SU-DHL-6 (cell line): ENCODE measurements around the gene SPCS3.

Experiments
- EZH2phosphoT487 ChIP-seq: fragments of 200-600 bp; sonication (generic), shearing (Covaris generic); conservative IDR thresholded peaks from 2 replicates; pipeline ENCODE4 v1.6.1; 2018; ENCODE audit warnings: mild to moderate bottlenecking, antibody characterized with exemption, low read length, moderate library complexity, mixed read lengths
- TF ChIP-seq, protein P1 (sequence below): fragments of 200-600 bp; sonication (generic); IDR thresholded peaks from one replicate; pipeline ENCODE4 v1.5.1; 2017; ENCODE audit warnings: antibody characterized with exemption, mild to moderate bottlenecking, low read length, moderate library complexity; ENCODE audit not compliant: insufficient read depth, poor library complexity, severe bottlenecking

DNA sequence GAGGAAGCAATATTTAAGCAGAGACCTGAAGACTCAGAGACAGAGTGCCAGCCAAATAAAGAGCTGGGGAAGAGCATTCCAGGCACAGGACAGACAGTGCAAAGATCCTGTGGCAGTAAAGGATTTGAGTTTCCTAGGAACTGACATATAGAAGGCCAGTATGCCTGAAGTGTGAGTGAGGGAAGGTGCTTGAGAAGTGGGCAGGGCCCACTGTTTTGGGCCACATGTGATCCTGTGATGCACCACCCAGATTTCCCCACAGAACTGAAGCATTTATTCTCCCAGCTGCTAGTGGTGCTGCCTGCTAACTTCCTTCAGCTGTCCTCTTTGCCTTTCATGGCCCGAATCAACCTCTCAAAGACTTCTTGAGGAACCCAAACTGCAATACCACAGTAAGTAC is 26.8 kb upstream of the SPCS3 start:
- TF ChIP-seq, protein P1, sequence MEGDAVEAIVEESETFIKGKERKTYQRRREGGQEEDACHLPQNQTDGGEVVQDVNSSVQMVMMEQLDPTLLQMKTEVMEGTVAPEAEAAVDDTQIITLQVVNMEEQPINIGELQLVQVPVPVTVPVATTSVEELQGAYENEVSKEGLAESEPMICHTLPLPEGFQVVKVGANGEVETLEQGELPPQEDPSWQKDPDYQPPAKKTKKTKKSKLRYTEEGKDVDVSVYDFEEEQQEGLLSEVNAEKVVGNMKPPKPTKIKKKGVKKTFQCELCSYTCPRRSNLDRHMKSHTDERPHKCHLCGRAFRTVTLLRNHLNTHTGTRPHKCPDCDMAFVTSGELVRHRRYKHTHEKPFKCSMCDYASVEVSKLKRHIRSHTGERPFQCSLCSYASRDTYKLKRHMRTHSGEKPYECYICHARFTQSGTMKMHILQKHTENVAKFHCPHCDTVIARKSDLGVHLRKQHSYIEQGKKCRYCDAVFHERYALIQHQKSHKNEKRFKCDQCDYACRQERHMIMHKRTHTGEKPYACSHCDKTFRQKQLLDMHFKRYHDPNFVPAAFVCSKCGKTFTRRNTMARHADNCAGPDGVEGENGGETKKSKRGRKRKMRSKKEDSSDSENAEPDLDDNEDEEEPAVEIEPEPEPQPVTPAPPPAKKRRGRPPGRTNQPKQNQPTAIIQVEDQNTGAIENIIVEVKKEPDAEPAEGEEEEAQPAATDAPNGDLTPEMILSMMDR, result no peak
- no peak for TF ChIP-seq EZH2phosphoT487
